HepG2 (cell line): ENCODE measurements around the gene PMS1. TPM values are rescaled to one million over a fixed set of nuclear protein-coding genes. Genes with fewer than 3 reads are reported as not detected.

Source experiments
- ATAC-seq: fragments of 200-7000 bp; cut with Tn5 transposase; 3 replicates; pipeline ENCODE4 v1.9.1; 2020; ENCODE audit warnings: mild to moderate bottlenecking, moderate library complexity
- BruUV-seq: library from RNA; stranded (reverse); fragments of 400-500 nt; replicated peaks from 2 replicates; lab custom pipeline; 2021; lab: Mats Ljungman, UMichigan
- CTCF ChIA-PET: fragments of 300-600 bp; formaldehyde crosslinking; extraction: SDS; loops from one replicate; lab custom pipeline; 2021; ENCODE audit warnings: low total read pairs, inconsistent platforms, low intra/inter-chr PET ratio; lab: Yijun Ruan, JAX
- POLR2A ChIA-PET: fragments of 350-600 bp; sonication (Branson Sonifier 250); formaldehyde crosslinking; loops from one replicate; lab custom pipeline; 2020; ENCODE audit warnings: antibody characterized with exemption, inconsistent platforms; lab: Yijun Ruan, JAX
- DNase-seq: peaks from one replicate; pipeline ENCODE4 v3.0.0-alpha.2; 2015; ENCODE audit warnings: low spot score
- FAIRE-seq: peaks from 3 replicates; lab custom pipeline; 2011; peaks lifted over from hg19 to GRCh38; lab: Jason Lieb, UNC
- H2AFZ ChIP-seq: one replicate; pipeline ENCODE4 v1.6.1; 2011; ENCODE audit warnings: low read length, inconsistent platforms
- H3K27ac ChIP-seq: fragments of 300-600 bp; 3 replicates; pipeline ENCODE4 v1.8.0; 2011; ENCODE audit warnings: mixed run types, mild to moderate bottlenecking, mixed read lengths, low read length, inconsistent platforms; ENCODE audit not compliant: insufficient read depth; ENCODE audit errors: extremely low read length
- H3K27me3 ChIP-seq, 2 experiments: fragments of 200-600 bp in 1 of 2; 2 replicates in 1 of 2; 3 replicates in 1 of 2; pipeline versions ENCODE4 v1.6.0 to v1.8.0; 2011; ENCODE audit warnings: low read length in 2 of 2, mild to moderate bottlenecking in 2 of 2, moderate library complexity in 2 of 2, inconsistent platforms in 1 of 2; ENCODE audit not compliant: insufficient read depth in 2 of 2, control insufficient read depth in 1 of 2
- H3K36me3 ChIP-seq, 2 experiments: fragments of 200-600 bp in 1 of 2; replicated peaks in 1 of 2; 2 replicates in 1 of 2; 3 replicates in 1 of 2; pipeline versions ENCODE4 v1.5.1 to v1.8.0; 2011; ENCODE audit warnings: low read length in 2 of 2, inconsistent platforms in 1 of 2; ENCODE audit not compliant: insufficient read depth in 2 of 2, control insufficient read depth in 1 of 2
- H3K4me1 ChIP-seq: 2 replicates; pipeline ENCODE4 v1.5.1; 2012; ENCODE audit warnings: low read length, inconsistent platforms; ENCODE audit not compliant: insufficient read depth
- H3K4me2 ChIP-seq: 2 replicates; pipeline ENCODE4 v1.6.0; 2011; ENCODE audit warnings: low read depth, low read length, inconsistent platforms
- H3K4me3 ChIP-seq, 3 experiments: fragments of 200-600 bp in 1 of 3; sonication (generic), shearing (Covaris generic) in 1 of 3; replicated peaks in 1 of 3; 2 replicates each; pipeline ENCODE4 v1.5.1; 2011 to 2016; ENCODE audit warnings: low read length in 3 of 3, inconsistent platforms in 2 of 3, low read depth in 2 of 3, mild to moderate bottlenecking in 2 of 3, control low read depth in 1 of 3, mixed read lengths in 1 of 3; ENCODE audit not compliant: insufficient read depth in 1 of 3
- H3K79me2 ChIP-seq: one replicate; pipeline ENCODE4 v1.6.1; 2011; ENCODE audit warnings: low read length, inconsistent platforms; ENCODE audit not compliant: insufficient read depth
- H3K9ac ChIP-seq: 2 replicates; pipeline ENCODE4 v1.6.0; 2011; ENCODE audit warnings: mild to moderate bottlenecking, low read depth, low read length, inconsistent platforms; ENCODE audit not compliant: insufficient read depth
- H3K9me3 ChIP-seq: 2 replicates; pipeline ENCODE4 v1.5.1; 2012; ENCODE audit warnings: mild to moderate bottlenecking, low read length
- H4K20me1 ChIP-seq: 2 replicates; pipeline ENCODE4 v1.6.0; 2011; ENCODE audit warnings: inconsistent platforms, mild to moderate bottlenecking, low read length, moderate library complexity; ENCODE audit not compliant: insufficient read depth
- ISL2 ChIP-seq: sonication (generic); formaldehyde crosslinking; IDR thresholded peaks from 2 replicates; pipeline ENCODE4 v1.5.0; 2020; ENCODE audit warnings: missing genetic modification reagents
- NFKBIZ ChIP-seq: IDR thresholded peaks from 2 replicates; pipeline ENCODE4 v1.6.1; 2018; ENCODE audit warnings: missing genetic modification reagents, missing compliant biosample characterization
- POLR2G ChIP-seq: fragments of 200-400 bp; formaldehyde crosslinking; IDR thresholded peaks from 2 replicates; pipeline ENCODE4 v1.6.1; 2018; ENCODE audit warnings: mild to moderate bottlenecking, low read depth, low read length, moderate library complexity
- TARDBP ChIP-seq: sonication (generic); formaldehyde crosslinking; IDR thresholded peaks from 2 replicates; pipeline ENCODE4 v1.8.0; 2022; ENCODE audit warnings: mild to moderate bottlenecking, missing genetic modification reagents
- TP53 ChIP-seq: sonication (generic); formaldehyde crosslinking; conservative IDR thresholded peaks from 2 replicates; pipeline ENCODE4 v1.4.0; 2020; ENCODE audit warnings: missing genetic modification reagents
- ZC3H4 ChIP-seq: sonication (generic); formaldehyde crosslinking; IDR thresholded peaks from 2 replicates; pipeline ENCODE4 v1.4.0; 2020; ENCODE audit warnings: missing genetic modification reagents, borderline replicate concordance
- ZNF329 ChIP-seq: sonication (generic); formaldehyde crosslinking; IDR thresholded peaks from 2 replicates; pipeline ENCODE4 v1.9.0; 2021; ENCODE audit warnings: low read depth, mild to moderate bottlenecking, missing genetic modification reagents
- ZNF713 ChIP-seq: sonication (generic); formaldehyde crosslinking; IDR thresholded peaks from 2 replicates; pipeline ENCODE4 v1.4.0; 2020; ENCODE audit warnings: mild to moderate bottlenecking, missing genetic modification reagents
- ZNF761 ChIP-seq: sonication (generic); formaldehyde crosslinking; conservative IDR thresholded peaks from 2 replicates; pipeline ENCODE4 v1.4.0; 2020; ENCODE audit warnings: mild to moderate bottlenecking, missing genetic modification reagents
- ZSCAN21 ChIP-seq: sonication (generic); formaldehyde crosslinking; IDR thresholded peaks from 2 replicates; pipeline ENCODE4 v1.8.0; 2022; ENCODE audit warnings: mild to moderate bottlenecking, missing genetic modification reagents, moderate library complexity, borderline replicate concordance
- WGBS: methylation state at CpG from one replicate; pipeline ENCODE4 v1.1.6; 2017; ENCODE audit warnings: low lambda C conversion rate; 5-methylcytosine and 5-hydroxymethylcytosine counted together
- in situ Hi-C: cut with HindIII; loops from 2 replicates; pipeline ENCODE4 v1.10.0; 2017; ENCODE audit warnings: low pct_unique_long_range_greater_than_20kb; ENCODE audit not compliant: extremely low pct_ligation_motif_present
- intact Hi-C: fragments of 100-400 bp; cut with micrococcal nuclease; formaldehyde crosslinking; loops from one replicate; pipeline ENCODE4 v1.10.0; 2022; ENCODE audit not compliant: unreplicated experiment
- polyA plus RNA-seq, 8 experiments: library from polyadenylated mRNA; depleted of rRNA in 3 of 8; stranded (reverse) in 7 of 8; unstranded in 1 of 8; fragments of >200 nt; fragmentation: Illumina TruSeq in 4 of 8; extraction: Trizol in 4 of 8; gene quantifications; 2 replicates each; pipeline versions ENCODE4 v1.2.1 to v1.2.3, GENCODE V29; 2011 to 2016; ENCODE audit warnings: low read depth in 4 of 8, missing spikeins in 1 of 8, mixed read lengths in 1 of 8; ENCODE audit not compliant: insufficient read depth in 1 of 8
- total RNA-seq, 5 experiments: library from RNA; depleted of rRNA; stranded (reverse); fragments of >200 nt; fragmentation: Illumina TruSeq; extraction: Trizol; gene quantifications; 2 replicates each; pipeline ENCODE4 v1.2.3, GENCODE V29; 2016; ENCODE audit warnings: low read depth in 1 of 5
- TF ChIP-seq, protein P1 (sequence below): sonication (generic); formaldehyde crosslinking; IDR thresholded peaks from 2 replicates; pipeline ENCODE4 v1.5.0; 2020; ENCODE audit warnings: missing genetic modification reagents, mild to moderate bottlenecking, borderline replicate concordance

Gene PMS1
- total and polyA plus RNA-seq, 2 of the 13 experiments (the other 11 are each of a cell fraction or from before 2014, with no cell fraction given): 14.6 to 39.9 TPM

DNA sequence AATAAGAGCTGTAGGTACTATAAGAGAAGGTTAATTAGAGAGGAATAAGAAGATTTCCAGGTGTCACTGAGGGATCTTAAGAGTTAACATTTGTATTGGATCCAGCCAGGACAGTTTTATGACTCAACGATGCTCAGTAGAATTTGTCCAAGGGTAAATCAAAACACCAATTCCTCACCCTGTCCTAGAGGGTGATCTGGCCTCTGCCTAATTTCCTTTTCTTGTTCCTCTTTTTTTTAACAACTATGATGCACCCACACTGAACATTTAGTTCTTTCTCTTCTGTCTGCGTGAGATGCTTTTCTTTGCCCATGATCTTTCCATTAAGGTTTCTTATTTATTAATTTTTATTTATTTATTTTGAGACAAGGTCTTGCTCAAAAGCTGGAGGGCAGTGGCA is 92.0 kb downstream of the PMS1 start:
- in situ Hi-C loops: no loop called here
- H3K4me3 ChIP-seq: no peak overlapping the region
- H2AFZ ChIP-seq: no peak overlapping the region
- ChIA-PET POLR2A (no interaction called here), CTCF (no interaction called here)
- no peaks in the 10 kb centered on the region for H4K20me1 ChIP-seq
- no TSS peak for BruUV-seq
- H3K27ac ChIP-seq: no peak overlapping the region
- FAIRE-seq (no peak), ATAC-seq (no peak), DNase-seq (no peak)
- H3K4me2 ChIP-seq: no peak overlapping the region
- H3K36me3 ChIP-seq: peaks cover 0 to 3% of the 10 kb centered on the region in 2 experiments; a peak in 3 of 5 replicates
- no peak overlapping the region for H3K9ac ChIP-seq
- no peaks in the 10 kb centered on the region for H3K27me3 ChIP-seq
- intact Hi-C loops: no loop called here
- no peaks in the 10 kb centered on the region for H3K9me3 ChIP-seq
- H3K79me2 ChIP-seq: no peaks in the 10 kb centered on the region
- no peaks in the 10 kb centered on the region for H3K4me1 ChIP-seq
- TF ChIP-seq ISL2 (CRISPR knock-in tag) (no peak), ZNF329 (CRISPR knock-in tag) (no peak), ZNF713 (CRISPR knock-in tag) (no peak), TP53 (CRISPR knock-in tag) (no peak), NFKBIZ (CRISPR knock-in tag) (no peak), ZSCAN21 (CRISPR knock-in tag) (no peak), ZC3H4 (CRISPR knock-in tag) (no peak), TARDBP (CRISPR knock-in tag) (no peak)
- TF ChIP-seq, protein P1, sequence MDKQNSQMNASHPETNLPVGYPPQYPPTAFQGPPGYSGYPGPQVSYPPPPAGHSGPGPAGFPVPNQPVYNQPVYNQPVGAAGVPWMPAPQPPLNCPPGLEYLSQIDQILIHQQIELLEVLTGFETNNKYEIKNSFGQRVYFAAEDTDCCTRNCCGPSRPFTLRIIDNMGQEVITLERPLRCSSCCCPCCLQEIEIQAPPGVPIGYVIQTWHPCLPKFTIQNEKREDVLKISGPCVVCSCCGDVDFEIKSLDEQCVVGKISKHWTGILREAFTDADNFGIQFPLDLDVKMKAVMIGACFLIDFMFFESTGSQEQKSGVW (CRISPR knock-in tag): no peak
- WGBS: 98% methylated on average over 2 of the region's 2 CpGs

DNA sequence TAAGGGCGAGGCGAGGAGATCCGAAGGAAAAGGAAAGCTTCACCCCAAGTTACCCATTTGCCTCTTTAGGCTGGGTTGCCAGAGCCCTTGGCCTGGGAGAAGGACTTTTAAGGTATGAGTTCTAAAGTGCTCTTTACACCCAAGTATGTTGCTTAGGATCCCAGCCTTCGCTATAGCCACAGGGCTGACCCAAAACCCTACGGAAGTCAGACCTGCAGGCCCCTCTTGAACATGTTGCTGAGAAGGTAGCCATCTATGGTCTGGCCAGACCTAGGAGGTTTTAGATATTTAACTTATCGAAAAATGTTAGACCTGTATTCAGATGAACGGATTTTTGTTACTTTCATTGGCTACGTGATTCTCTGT is 95.4 kb downstream of the PMS1 start:
- no peak for DNase-seq
- H3K9me3 ChIP-seq: no peaks in the 10 kb centered on the region
- CTCF ChIA-PET: no interaction called here
- no peak overlapping the region for H3K4me2 ChIP-seq
- no peak for TF ChIP-seq ZNF761 (CRISPR knock-in tag)
- TF ChIP-seq POLR2G: 0 out of 2 replicates have a peak, but pooled peaks have one; percentile 39
- TF ChIP-seq, all 625 proteins: peak for 1
- Histone ChIP-seq H3K36me3 (no peaks in the 10 kb centered on the region; a peak in 1 of 5 replicates), H3K79me2 (no peaks in the 10 kb centered on the region), H3K27me3 (no peaks in the 10 kb centered on the region), H3K4me1 (no peaks in the 10 kb centered on the region), H3K9ac (no peak overlapping the region), H3K4me3 (no peak overlapping the region), H2AFZ (no peak overlapping the region), H3K27ac (no peak overlapping the region), H4K20me1 (no peaks in the 10 kb centered on the region)
- WGBS: 96% methylated on average over 8 of the region's 8 CpGs
- peak; percentile 39 for ATAC-seq
- POLR2A ChIA-PET: no interaction called here
- intact Hi-C loops (no loop called here), in situ Hi-C loops (no loop called here)
- BruUV-seq: no TSS peak
- no peak for FAIRE-seq
